HG03460 (cell line): ENCODE measurements around the gene MACO1.

Source experiments
- ATAC-seq: cut with Tn5 transposase; IDR thresholded peaks from one replicate; pipeline ENCODE4 v1.9.1; 2021; ENCODE audit not compliant: unreplicated experiment

The MACO1 gene

GRCh38 chr1:25519624-25520023 lies 88.9 kb downstream of the MACO1 start:
- ATAC-seq: no peak

- no peak for ATAC-seq
These were observed 89.9 kb downstream of the MACO1 start for GRCh38 chr1:25520446-25521061.

- no peak for ATAC-seq
These were observed 91.4 kb downstream of the MACO1 start for GRCh38 chr1:25522031-25522655.

GRCh38 chr1:25523542-25523941 lies 92.8 kb downstream of the MACO1 start:
- ATAC-seq: no peak

- ATAC-seq: no peak
These were observed 94.1 kb downstream of the MACO1 start for GRCh38 chr1:25524568-25525360.

GRCh38 chr1:25525361-25525688 lies 94.6 kb downstream of the MACO1 start:
- ATAC-seq: no peak

- ATAC-seq: no peak
These were observed 96.1 kb downstream of the MACO1 start for GRCh38 chr1:25526753-25527152.

GRCh38 chr1:25527226-25527846 lies 96.6 kb downstream of the MACO1 start:
- ATAC-seq: no peak

- ATAC-seq: no peak
These were observed 97.4 kb downstream of the MACO1 start for GRCh38 chr1:25527946-25528595.

GRCh38 chr1:25528881-25529517 lies 98.3 kb downstream of the MACO1 start:
- no peak for ATAC-seq

- no peak for ATAC-seq
These were observed 99.0 kb downstream of the MACO1 start for GRCh38 chr1:25529518-25530185.

- ATAC-seq: no peak
These were observed 99.7 kb downstream of the MACO1 start for GRCh38 chr1:25530186-25531081.

GRCh38 chr1:25531082-25531461 lies 100.4 kb downstream of the MACO1 start:
- ATAC-seq: no peak

- ATAC-seq: no peak
These were observed 102.3 kb downstream of the MACO1 start for GRCh38 chr1:25532970-25533369.

GRCh38 chr1:25533775-25534409 lies 103.2 kb downstream of the MACO1 start:
- no peak for ATAC-seq

- no peak for ATAC-seq
These were observed 103.7 kb downstream of the MACO1 start for GRCh38 chr1:25534410-25534788.

GRCh38 chr1:25536124-25536523 lies 105.4 kb downstream of the MACO1 start:
- ATAC-seq: no peak

GRCh38 chr1:25537153-25537831 lies 106.6 kb downstream of the MACO1 start:
- ATAC-seq: no peak
